NK-92 treated with Interleukin-12 subunit alpha and Interleukin-12 subunit beta, amount 100 ng/mL, for 24 hours (cell line): ENCODE data around the gene AQP5.
"Not testable (repeated sequence)": the region's sequence is repeated elsewhere in the genome, so short reads cannot be mapped to it uniquely, and the experiment has no call there.

Source experiments
- DNase-seq: peaks from one replicate; lab custom pipeline; 2025; lab: John Stamatoyannopoulos, UW

AQP5 gene

DNA sequence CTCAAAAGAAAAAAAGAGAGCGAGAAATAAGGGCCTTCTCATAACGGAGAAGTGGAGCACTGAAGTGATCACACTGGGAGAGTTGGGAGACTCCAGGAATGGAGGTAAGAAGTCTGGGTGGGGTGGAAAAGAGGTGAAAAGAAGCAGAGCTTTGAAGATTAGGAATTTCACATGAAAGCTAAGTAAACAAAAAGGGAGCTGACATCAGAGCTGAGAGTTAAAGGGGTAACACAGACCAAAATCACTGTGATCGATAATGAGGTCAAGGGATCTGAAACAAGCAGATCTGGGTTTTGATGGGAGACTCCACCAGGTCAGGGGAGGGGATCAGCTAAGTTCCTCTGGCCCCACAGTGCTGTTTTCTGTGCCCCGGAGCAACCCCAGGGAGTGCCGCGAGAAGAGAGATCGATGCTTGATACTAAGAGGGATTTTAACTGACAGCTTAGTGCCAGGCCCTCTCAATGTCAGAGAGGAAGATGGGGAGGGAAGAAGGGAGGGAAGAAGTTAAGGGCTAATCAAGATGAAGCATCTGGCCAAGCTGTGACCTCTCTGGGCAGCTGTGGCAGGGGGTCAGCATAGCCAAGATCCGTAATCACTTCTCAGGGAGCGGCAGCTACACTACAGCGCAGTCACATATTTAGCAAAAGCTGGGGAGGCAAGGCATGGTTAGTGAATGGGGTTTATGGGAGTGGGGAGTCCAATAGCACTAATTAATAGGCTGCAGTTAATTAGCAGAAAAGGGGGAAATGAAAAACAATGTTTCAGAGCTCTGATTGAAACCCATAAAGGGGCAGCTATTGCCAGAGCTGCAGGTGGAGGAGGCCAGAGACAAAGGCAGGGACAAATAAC, 19.1 kb downstream of the AQP5 start:
- no peak for DNase-seq

- no peak for DNase-seq
These were observed 20.8 kb downstream of the AQP5 start for GRCh38 chr12:49982246-49983087.

GRCh38 chr12:49983892-49984291, 22.2 kb downstream of the AQP5 start:
- no peak for DNase-seq

- no peak for DNase-seq
These were observed 23.0 kb downstream of the AQP5 start for GRCh38 chr12:49984476-49985359.

GRCh38 chr12:49985981-49986380, 24.3 kb downstream of the AQP5 start:
- no peak for DNase-seq

DNA sequence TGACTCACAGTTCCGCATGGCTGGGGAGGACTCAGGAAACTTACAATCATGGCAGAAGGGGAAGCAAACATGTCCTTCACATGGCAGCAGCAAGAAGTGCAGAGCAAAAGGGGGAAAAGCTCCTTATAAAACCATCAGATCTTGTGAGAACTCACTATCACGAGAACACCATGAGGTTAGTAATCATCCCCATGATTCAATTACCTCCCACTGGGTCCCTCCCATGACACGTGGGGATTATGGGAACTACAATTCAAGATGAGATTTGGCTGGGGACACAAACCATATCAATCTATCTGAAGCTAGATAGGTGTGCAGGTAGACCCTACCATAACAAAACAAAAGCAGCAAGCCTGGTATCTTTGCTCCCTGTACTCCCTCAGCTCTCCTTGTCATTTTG, 24.8 kb downstream of the AQP5 start:
- not testable (repeated sequence) for DNase-seq

DNA sequence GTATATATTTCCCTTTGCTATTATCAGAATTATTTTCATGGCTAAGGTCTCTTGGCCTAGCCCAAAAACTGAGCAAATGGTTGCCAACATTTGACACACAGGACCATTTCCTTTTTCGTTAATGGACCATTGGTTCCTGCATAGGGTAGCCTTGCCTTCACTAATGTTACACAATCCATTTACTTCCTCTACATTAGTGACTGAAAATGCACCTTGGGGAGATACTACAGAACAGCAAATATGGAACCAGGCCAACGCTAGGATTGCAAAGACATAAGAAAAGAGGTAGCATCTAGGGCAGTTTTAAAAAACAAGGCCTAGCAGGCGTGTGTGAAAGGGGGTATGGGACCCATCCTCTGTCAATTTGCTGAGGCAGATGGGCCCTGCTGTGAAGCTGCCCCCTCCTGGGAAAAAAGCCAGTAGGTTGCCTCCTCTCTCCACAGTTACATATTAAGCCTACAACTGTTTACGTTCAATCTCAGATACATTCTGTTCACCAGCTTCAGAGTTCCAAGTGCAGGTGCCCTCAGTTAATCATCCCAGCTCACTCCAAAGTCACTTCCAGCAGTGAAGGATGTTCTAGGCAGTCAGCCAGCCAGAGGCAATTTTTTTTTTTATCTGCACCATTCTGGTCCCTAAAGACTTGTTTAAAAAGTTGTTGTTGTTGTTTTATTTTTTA, 26.1 kb downstream of the AQP5 start:
- DNase-seq, result no peak

DNA sequence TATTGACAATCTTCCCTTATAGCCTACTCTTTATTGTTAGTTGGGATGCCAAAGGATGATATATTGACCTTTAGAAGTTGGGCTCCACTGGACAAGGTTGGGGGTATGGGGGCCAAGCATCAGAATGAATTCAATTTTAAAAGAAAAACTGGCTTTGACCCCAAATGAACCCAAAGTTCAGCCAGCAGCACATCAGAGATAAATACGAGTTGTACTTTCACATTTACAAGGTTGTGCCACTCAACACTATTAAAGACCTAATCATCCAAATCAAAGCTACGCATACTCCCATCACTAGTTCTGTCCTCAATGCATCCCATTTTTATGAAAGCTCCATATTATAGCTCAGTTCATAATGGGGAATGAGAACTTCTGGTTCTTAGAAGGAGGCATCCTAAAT, 27.7 kb downstream of the AQP5 start:
- DNase-seq, result not testable (repeated sequence)

GRCh38 chr12:49990273-49990672, 28.6 kb downstream of the AQP5 start:
- DNase-seq, result no peak

GRCh38 chr12:49998453-49998852, 36.8 kb downstream of the AQP5 start:
- no peak for DNase-seq

- no peak for DNase-seq
These were observed 41.9 kb downstream of the AQP5 start for GRCh38 chr12:50003595-50003994.

GRCh38 chr12:50004696-50005095, 43.0 kb downstream of the AQP5 start:
- no peak for DNase-seq

GRCh38 chr12:50005175-50005574, 43.5 kb downstream of the AQP5 start:
- no peak for DNase-seq

DNA sequence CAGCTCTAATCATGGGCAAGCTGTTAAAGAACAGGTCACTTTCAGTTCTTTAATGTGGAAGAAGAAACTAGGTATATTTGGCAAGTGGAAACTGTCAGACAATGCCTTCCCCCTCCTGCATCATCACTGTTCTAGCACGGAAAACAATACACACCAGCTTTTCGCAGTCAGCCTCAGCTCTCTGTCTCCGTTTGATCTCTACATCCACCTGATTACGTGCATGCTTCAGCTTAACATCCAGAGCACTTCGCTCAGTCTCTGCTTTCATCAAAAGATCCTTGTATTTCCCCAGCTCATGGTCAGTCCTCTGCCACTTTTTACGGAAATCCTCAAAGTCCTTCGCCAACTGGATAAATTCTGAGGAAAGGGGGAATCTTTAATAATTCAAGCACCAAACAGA, 44.6 kb downstream of the AQP5 start:
- DNase-seq, result no peak

- DNase-seq, result no peak
These were observed 45.2 kb downstream of the AQP5 start for GRCh38 chr12:50006754-50007442.

GRCh38 chr12:50013361-50014147, 51.9 kb downstream of the AQP5 start:
- DNase-seq, result no peak

DNA sequence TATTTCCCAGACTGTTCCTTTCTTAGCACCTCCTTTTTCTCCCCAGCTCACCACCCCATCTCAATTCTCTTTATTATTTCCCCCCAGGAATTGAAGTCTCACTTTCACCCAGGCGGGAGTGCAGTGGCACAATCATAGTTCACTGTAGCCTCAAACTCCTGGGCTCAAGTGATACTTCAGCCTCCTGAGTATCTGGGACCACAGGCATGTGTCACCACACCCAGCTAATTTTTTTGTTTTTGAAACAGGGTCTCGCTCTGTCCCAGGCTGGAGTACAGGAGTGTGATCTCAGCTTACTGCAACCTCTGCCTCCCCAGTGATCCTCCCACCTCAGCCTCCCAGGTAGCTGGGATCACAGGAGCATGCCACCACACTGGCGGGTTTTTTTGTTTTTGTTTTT, 52.7 kb downstream of the AQP5 start:
- DNase-seq, result no peak
